Cortex of kidney (tissue), 1 donor: ENCODE data around the gene ITLN1.

Experiments used
- DNase-seq: peaks from one replicate; lab custom pipeline; 2025; lab: John Stamatoyannopoulos, UW

Gene ITLN1

DNA sequence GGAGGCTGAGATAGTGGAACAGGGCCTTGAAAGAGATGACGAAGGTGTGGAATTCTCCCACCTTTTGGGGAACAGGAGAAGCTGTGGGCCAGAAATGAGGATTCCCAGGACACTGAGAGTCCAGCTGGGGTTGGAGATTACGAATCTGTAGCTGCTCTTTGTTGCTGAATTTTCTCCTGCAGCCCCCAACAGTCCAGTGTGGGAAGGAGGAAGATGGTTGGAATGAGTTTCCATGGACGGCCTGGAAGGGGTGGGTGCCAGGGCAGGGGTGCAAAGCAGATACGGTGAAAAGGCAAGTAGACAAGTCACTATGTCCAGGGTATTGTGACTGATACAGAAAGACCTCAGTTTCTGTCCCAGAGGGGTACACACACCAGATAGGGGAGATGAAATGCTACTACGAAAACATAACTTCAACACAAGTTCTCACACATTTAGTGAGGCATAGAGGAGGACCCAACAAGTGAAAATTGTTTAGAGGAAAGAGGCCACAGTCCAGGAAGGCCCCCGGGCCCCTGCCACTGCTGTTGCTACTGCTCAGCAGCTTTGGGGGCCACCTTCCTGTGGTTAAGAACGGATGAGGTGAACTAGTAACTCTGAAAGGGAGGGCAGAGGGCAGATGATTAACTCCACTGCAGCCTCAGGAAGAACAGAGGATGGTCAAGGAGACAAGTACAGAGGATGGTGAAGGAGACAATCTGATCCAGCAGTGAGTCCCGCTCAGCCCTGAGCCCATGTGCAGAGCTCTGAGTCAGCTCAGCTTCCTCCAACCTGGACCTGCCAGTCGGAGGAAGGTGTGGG is 29.6 kb downstream of the ITLN1 start:
- DNase-seq, result no peak

DNA sequence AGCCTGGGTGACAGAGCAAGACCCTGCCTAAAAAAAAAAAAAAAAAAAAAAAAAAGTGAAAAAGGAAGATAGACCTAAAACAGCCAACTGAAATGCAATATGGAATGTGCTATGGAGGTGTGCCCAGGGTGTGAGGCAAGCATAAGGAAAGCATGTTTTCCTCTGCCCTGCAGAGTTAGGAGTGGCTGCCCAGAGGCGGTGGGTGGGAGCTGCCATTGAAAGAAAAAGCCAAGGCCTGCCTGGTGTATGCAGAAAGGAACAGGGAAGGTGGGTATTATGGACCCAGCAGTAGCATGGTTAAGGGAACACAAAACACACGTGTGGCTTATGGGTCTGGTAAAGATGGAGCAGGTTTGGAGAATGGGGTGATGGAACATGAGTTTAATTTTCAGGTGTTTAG is 31.2 kb downstream of the ITLN1 start:
- DNase-seq, result no peak

DNA sequence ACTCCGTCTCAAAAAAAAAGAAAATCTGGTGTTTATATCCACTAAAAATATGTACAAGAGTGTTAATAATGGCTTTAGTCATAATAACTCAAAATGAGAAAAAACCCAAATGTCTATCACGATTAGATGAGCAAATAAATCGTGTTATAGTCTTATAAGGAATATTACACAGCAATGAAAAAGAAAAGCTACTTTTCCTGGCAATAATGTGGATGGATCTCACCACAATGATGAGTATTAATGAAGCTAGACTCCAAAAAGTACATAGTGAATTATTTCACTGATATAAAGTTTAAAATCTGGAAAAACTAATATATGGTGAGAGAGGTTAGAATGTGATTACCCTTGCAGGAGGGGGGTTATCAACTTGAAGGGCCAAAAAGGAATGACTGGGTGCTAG is 32.0 kb downstream of the ITLN1 start:
- no peak for DNase-seq

DNA sequence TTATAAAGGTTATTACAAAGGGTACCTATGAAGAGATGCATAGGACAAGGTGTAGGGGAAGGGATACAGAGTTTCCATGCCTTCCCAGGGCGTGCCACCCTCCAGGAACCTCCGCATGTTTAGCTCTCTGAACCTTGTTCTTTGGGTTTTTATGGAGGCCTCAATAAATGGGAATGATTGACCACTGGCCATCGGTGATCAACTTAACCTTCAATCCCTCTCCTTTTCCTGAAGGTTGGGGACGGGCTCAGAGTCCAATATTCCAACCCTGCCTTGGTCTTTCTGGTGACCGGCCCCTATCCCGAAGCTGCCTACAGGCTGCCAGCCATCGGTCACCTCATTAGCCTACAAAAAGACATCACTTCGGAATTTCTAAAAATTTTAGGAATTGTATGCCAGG is 34.0 kb downstream of the ITLN1 start:
- DNase-seq, result no peak

DNA sequence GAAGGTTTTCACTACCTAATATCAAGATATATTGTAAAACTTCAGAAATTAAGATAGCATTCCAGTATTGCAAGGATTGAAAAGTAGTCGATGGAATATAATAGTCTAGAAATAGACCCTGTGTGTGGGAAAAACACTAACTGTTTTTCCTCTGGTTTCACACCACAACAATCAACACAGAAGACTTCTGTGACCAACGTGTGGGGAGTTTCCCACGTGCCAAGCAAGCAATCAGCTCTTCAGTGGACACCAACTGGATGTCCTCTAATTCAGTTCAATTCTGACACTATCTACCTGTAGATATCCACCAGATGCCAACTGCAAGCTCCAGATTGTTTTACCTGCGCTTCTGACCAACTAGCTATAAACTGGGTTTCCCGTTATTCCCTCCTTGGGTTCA is 34.4 kb downstream of the ITLN1 start:
- DNase-seq, result no peak

DNA sequence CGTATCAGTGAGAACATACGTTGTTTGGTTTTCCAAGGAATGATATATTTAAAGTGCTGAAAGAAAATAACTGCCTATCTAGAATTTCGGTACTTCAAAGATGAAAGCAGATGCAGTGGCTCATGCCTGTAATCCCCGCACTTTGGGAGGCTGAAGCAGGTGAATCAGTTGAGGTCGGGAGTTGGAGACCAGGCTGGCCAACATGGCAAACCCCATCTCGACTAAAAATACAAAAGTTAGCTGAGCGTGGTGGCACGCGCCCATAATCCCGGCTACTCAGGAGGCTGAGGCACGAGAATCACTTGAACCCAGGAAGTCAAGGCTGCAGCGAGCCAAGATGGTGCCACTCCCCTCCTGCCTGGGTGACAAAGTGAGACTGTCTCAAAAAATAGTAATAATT is 38.7 kb downstream of the ITLN1 start:
- no peak for DNase-seq

DNA sequence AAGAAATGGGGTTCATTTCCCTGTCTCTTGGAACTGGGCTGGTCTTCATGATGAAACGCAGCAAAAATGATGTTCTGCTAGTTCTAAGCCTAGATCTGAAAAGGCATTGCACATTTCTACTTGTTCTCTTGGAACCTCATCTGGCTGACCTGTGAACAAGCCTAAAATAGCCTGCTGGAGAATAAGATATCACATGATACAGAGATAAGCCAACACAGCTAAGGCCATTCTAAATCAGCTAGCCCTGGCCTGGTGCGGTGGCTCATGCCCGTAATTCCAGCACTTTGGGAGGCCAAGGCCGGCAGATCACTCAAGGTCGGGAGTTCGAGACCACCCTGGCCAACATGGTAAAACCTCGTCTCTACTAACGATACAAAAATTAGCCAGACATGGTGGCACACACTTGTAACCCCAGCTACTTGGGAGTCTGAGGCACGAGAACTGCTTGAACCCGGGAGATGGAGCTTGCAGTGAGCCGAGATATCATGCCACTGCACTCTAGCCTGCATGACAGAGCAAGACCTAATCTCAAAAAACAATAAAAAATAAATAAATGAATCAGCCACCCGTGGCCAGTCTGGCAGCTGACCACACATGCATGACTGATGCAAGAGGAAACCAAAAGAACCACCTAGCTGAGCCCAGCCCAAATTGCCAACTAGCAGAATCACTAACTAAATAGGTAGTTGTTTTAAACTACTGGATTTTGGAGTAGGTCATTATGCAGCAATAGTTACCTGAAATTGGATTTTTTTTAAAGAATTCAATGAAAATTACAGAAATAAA is 40.3 kb downstream of the ITLN1 start:
- DNase-seq, result no peak

DNA sequence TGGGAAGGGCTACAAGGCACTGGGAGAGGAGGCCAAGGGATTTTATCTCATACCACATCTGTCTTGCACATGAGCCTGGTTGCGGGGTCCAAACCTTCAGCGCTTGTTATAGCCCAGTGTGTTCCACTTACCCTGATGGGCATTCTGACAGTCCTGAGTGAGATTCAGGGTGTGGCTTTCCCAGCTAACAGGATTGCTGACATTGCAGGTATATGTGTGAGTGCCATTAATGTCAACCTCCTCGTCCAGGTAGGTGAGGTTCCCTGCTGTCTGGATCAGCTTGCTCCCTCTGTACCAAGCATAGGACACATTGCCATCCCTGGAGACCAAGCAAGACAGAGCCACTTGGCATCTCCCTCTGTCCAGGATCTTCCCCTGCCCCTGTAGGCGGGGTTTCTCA is 43.9 kb downstream of the ITLN1 start:
- DNase-seq, result no peak

DNA sequence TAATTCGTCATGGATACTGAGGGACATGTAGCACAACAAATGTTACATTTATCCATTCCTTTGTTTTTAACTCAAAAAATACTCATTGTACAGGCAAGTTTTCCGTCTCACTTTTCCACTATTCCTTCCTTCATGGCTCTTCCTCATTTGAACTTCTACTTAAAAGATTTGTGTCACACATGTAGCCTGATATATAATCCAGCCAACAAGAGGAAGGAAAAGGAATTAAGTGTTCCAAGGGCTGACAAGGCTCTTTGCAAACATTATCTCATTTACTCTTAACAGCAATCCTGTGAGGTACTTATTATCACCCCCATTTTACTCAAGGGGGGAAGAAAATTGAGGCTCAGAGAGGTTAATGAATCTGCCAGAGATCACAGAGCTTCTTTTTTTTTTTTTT is 45.2 kb downstream of the ITLN1 start:
- DNase-seq, result no peak

DNA sequence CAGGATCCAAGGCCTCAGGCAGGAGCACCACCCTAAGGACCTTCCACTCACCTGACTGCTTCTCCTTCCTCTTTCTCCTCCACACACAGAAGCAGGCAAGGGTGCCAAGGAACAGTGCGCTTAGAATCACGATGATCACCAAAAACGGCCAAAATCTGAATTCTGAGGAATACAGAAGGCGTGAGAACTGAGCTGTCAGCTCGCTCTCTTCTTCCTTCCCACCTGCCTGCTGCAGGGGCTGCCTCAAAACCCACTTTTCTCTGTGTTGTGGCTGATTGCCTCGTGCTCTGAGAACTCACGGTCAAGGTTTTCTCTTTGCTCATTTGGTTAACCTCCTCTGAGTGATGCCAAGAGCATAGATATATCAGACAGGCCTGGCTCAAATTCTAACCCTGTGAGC is 46.1 kb downstream of the ITLN1 start:
- no peak for DNase-seq

DNA sequence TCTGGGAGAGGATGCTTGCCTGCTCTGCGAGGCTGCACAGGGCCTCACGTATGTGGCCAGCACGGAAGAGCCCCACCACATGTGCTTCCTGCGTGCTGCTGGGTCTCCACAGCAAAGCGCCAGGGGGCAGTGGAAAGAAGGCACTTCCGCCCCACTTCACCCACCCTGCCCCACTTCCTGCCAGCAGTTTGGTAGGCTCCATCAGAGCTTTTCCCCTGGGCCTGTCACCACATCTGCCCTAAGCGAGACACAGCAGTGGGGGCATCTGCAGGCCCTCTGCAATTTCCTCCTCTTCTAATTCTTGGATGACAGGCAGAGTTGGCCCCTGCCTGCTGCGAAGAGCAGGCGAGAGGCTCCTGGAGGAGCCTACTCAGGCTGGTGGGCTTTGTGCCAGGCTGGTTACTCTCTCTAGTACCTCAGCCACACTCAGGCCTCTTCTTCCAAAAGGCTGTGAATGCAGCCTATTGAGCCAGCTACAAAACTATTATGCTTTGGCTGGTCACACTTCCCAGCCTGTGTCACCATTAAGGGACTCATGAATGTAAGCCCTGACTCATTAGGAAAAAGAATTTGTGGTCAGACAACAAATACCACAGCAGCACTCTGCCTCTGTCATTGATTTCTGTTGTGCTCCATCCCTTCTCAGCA is 47.3 kb downstream of the ITLN1 start:
- DNase-seq, result no peak

DNA sequence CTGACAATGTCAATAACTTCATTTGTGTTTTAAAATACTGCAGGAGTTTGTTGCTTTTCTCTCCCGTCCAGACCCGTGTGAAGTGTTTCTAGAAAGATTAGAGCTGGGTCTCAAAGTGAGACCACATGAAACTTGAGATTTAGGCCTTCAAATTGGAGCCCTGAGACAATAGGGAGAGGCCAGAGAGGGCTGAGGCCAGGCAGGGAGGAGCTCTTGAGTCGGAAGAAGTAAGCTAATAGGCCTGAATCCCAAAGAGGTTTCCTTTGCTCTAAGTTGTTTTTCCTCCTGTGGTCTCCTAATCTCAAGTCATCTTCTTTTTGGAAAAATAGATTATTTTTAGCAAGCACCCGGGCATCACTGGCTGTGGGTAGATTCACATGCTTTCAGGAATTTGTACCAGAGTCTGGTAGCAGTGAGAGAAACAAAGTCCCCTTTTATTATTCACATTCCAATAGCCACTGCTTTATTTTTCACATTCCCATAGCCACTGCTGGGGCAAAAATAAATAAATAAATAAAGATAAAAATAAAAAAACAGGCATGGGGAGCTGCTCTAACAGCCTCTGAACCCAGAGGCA is 47.9 kb downstream of the ITLN1 start:
- DNase-seq, result no peak

DNA sequence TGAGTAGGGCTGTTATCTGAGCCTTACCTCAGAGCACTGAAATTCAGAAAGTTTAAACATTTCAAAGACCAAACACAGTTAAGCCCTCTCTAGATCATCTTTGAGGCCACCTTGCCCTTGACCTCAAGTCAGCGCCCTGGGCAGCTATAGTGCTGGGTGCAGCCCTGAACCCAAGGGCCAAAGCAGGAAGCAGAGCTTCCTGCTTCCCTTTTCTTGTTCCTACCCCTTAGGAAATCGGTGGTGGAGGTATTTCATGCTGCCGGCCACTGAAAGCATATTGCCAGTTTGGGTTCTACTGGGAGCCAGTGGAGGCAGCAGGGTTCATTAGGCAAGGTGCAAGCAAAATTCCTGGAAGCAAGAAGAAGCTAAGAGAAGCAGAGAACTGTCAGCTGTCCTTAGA is 48.4 kb downstream of the ITLN1 start:
- DNase-seq, result no peak

DNA sequence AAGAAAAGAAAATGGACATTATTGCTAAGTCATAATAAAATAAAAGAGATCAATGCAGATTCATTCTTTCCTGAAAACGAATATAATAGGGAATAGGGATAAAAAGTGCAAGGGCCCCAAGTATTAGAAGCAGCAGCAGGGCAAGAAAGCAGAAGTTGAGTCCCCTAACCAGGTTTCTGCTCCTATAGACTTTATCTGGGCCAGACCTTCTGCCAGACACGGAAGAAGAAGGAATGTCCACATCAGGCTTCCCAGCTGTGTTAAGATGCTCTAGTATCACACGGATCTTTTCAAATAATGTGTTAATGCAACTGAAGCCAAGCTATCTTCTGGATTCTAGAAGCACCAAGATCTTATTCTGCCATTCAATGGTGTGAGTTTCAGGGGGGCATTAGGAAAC is 49.2 kb downstream of the ITLN1 start:
- DNase-seq, result no peak

DNA sequence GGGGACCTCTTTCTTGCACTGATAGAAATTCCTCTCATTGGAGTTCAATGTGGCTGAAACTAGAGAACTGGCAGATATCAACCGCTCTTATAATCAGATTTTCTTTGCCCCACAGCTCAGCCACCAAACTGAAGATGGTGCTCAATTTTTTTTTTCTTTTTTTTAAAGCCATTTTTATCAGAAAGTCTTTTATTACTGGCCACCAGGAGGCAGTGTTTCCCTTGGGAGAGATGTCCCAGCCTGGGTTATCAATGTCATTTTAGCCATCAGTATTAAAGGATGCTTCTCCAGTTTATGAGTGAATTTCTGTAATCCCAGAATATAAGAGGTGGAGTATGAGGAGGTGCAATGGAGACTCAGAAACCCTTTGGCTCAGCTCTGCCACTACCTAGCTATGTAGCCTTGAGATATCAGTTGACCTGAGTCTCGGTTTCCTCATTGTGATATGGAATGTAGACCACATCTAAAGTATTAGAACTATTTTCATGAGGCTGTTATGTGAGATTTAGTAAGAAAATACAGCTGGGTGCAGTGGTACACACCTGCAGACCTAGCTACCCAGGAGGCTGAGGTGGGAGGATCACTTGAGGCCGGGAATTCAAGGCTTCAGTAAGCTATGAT is 49.9 kb downstream of the ITLN1 start:
- no peak for DNase-seq

DNA sequence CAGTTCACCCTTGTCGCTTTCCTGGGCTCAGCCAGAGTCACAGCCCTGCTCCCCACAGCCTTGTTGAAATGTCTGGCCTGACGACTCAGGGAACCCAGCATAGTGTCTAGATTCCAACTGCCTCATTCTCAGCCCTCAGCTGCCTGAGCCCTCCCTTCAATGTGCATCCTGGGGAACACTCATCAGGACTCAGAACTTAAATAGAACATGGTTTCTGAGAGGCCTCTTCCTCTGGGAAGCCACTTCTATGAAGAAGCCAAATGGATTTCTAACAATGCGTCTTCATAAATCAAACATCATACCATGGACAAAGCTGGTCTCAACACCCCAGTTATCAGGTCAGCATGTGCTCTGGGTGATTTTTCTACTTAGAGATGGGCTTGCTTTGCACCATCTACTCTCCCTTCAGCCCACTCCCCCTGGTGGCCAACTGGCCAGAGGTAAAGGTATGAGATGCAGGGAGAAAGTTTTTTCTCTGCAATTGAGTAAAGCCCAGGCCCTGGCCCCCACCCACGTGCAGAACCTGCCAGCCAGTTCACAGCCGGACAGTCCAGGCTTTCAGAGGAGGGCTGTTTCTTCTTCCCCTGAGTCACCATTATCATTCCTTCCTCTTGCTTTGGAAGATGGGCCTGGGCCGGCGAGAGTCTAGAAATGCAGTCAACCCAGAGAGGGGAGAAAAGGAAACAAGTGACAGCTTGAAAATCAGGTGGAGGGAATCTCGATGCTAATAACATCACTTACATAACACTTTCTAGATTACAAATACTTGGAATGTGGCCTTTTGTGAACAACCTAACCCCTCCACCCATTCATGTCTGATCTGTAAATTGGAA is 54.4 kb downstream of the ITLN1 start:
- DNase-seq, result no peak

DNA sequence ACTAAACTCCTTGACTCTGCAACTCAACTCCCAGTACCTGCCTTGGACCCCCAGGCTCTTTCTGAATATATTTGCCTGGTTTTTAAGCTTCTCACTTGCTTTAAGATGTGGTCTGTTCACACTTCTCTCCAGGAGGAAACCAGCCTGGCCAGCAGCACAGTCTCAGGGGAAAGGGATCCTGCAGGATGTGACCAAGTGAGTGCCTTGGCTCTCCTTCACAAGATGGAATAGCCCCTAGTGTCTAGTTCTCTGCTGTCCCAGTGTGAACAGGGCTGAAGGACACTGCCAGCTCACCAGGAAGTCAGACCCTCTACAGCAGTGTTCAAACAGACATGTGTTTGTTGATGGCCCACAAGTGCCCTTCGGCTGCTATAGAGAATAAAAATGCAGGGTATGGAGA is 55.2 kb downstream of the ITLN1 start:
- no peak for DNase-seq

DNA sequence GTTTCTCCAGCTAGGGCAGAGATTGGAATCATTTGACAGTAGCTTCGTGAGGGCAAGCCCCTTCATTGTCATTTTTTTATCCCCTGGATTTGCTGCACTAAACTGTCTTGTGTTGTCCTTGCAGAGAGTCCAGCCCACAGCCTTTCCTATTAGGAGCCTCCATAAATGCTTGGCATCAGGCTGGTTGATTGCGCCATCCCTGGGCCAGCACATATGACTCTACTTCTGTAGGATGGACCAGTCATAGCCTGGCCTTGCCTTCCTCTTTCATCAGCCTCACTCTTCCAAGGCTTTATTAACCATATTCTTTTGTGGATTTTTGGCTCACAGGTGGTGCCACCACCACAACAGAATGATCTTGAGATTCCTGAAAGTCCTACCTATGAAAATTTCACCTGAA is 57.6 kb downstream of the ITLN1 start:
- DNase-seq, result no peak

DNA sequence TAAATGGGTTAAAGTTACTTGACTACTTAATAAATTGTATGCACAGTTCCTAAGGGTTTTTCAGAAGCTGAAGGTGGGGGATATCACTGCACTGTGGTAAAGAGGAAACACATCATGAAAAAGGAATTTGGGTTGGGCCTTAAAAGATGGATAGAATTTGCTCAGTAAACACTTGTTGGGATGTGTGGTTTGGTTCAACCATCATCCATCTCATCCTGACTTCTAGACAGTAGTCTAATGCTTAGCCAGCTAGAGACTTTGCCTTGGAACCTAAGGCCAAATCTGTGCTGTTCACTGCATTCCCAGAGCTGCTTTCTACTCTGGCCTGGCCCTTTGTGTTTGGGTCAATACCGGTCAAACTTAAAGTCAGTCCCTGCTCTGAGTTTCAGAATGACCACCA is 58.4 kb downstream of the ITLN1 start:
- no peak for DNase-seq
